ENCODE data around the gene MS4A4E.
"Not testable (repeated sequence)": the region's sequence is repeated elsewhere in the genome, so short reads cannot be mapped to it uniquely, and the experiment has no call there.

The MS4A4E gene

DNA sequence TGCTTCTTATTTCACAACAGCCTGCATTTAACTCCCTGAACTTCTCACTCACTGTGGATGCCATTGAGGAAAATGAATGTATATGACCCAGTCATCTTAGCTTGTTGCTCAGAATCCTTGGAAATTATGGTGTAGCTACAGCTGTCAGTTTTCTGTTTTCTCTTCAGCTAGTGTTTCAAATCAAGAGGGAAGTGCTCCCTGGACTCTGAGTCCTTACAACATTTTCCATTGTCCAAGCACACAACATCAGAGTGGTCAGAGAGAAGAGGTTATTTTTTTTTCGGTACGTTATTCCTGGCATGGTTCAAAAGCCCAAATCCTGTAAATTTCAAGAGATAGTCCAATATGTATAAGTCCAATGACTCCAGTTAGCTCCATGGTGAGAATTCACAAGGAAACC, 83.7 kb downstream of the MS4A4E start:
- Histone ChIP-seq H3K79me2 (no peaks in the 10 kb centered on the region), H3K4me2 (ENCODE audit: low read length) (no peak overlapping the region), H3K4me1 (no peaks in the 10 kb centered on the region), H3K27me3 (ENCODE audit: control insufficient read depth, insufficient read depth, low read length) (no peaks in the 10 kb centered on the region), H3K9ac (no peak overlapping the region), H3K4me3 (ENCODE audit: low read depth, low read length) (no peak overlapping the region), H3K27ac (no peak overlapping the region), H3K9me3 (ENCODE audit: control insufficient read depth, low read length) (no peaks in the 10 kb centered on the region), H3K36me3 (ENCODE audit: control insufficient read depth, insufficient read depth, low read length) (no peaks in the 10 kb centered on the region), H2AFZ (no peak overlapping the region)
- TF ChIP-seq, protein P1, sequence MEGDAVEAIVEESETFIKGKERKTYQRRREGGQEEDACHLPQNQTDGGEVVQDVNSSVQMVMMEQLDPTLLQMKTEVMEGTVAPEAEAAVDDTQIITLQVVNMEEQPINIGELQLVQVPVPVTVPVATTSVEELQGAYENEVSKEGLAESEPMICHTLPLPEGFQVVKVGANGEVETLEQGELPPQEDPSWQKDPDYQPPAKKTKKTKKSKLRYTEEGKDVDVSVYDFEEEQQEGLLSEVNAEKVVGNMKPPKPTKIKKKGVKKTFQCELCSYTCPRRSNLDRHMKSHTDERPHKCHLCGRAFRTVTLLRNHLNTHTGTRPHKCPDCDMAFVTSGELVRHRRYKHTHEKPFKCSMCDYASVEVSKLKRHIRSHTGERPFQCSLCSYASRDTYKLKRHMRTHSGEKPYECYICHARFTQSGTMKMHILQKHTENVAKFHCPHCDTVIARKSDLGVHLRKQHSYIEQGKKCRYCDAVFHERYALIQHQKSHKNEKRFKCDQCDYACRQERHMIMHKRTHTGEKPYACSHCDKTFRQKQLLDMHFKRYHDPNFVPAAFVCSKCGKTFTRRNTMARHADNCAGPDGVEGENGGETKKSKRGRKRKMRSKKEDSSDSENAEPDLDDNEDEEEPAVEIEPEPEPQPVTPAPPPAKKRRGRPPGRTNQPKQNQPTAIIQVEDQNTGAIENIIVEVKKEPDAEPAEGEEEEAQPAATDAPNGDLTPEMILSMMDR (IDR thresholded peaks at IDR 0.05), result no peak

DNA sequence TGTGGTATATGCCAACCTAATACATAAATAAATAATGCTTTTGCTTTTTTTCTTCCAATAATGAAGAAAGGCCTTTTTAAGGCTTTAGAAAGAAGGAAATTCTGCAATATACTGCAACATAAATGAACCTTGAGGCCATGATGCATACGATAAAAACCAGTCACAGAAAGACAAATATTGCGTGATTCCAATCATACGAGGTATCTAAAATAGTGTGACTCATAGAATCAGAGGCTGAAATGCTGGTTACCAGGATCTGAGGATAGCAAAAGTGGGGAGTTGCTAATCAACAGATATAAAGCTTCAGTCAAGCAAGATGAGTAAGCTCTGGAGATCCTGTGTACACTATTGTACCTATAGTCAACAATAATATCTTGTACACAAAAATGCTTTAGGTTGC, 84.3 kb downstream of the MS4A4E start:
- Histone ChIP-seq H3K4me2 (ENCODE audit: low read length) (no peak overlapping the region), H3K4me1 (no peaks in the 10 kb centered on the region), H3K4me3 (ENCODE audit: low read depth, low read length) (no peak overlapping the region), H3K27ac (no peak overlapping the region), H3K36me3 (ENCODE audit: control insufficient read depth, insufficient read depth, low read length) (no peaks in the 10 kb centered on the region), H3K79me2 (no peaks in the 10 kb centered on the region), H3K27me3 (ENCODE audit: control insufficient read depth, insufficient read depth, low read length) (no peaks in the 10 kb centered on the region), H2AFZ (no peak overlapping the region), H3K9ac (no peak overlapping the region), H3K9me3 (ENCODE audit: control insufficient read depth, low read length) (no peaks in the 10 kb centered on the region)
- TF ChIP-seq, protein P1 (IDR thresholded peaks at IDR 0.05), result no peak

DNA sequence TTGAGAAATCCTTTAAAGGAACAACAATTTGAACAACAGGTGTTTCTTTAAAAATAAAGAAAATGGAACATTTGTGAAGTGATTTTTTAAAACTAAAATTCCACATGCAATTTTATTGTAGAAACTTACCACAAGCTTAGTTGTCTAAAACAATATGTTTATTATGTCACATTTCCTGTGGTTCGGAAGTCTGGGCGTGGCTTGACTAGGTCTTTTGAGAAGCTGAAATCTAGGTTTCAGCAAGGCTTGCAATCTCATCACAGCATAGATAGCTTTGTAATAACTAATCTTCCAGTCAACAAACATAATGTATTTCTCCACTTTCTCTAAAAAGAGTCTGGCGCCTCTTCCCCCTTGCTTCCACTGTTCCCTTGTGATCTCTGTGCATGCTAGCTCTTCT, 87.0 kb downstream of the MS4A4E start:
- no peak overlapping the region for H3K4me3 ChIP-seq (ENCODE audit: low read depth, low read length)
- no peaks in the 10 kb centered on the region for H3K9me3 ChIP-seq (ENCODE audit: control insufficient read depth, low read length)
- no peak overlapping the region for H3K9ac ChIP-seq
- TF ChIP-seq, protein P1 (IDR thresholded peaks at IDR 0.05), result no peak
- H3K79me2 ChIP-seq, result no peaks in the 10 kb centered on the region
- no peaks in the 10 kb centered on the region for H3K36me3 ChIP-seq (ENCODE audit: control insufficient read depth, insufficient read depth, low read length)
- H3K27ac ChIP-seq, result no peak overlapping the region
- H3K4me1 ChIP-seq, result no peaks in the 10 kb centered on the region
- no peak overlapping the region for H3K4me2 ChIP-seq (ENCODE audit: low read length)
- no peak overlapping the region for H2AFZ ChIP-seq
- no peaks in the 10 kb centered on the region for H3K27me3 ChIP-seq (ENCODE audit: control insufficient read depth, insufficient read depth, low read length)

DNA sequence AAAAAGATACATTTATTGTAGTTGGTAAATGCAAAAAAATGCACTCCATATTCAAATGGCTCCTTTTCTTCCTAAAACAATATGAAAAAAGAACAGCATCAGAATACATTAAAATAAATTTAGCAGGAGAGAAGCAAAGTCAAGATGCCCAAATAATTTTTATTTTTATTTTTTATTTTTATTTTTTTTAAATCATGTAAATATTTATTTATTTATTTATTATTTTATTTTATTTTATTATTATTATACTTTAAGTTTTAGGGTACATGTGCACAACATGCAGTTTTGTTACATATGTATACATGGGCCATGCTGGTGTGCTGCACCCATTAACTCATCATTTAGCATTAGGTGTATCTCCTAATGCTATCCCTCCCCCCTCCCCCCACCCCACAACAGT, 90.2 kb downstream of the MS4A4E start:
- H3K4me1 ChIP-seq; H3K27ac ChIP-seq; H3K27me3 ChIP-seq (ENCODE audit: control insufficient read depth, insufficient read depth, low read length); H3K36me3 ChIP-seq (ENCODE audit: control insufficient read depth, insufficient read depth, low read length); H3K4me2 ChIP-seq (ENCODE audit: low read length); H3K79me2 ChIP-seq; H2AFZ ChIP-seq; H3K9me3 ChIP-seq (ENCODE audit: control insufficient read depth, low read length); H3K9ac ChIP-seq; H3K4me3 ChIP-seq (ENCODE audit: low read depth, low read length): not testable (repeated sequence)

DNA sequence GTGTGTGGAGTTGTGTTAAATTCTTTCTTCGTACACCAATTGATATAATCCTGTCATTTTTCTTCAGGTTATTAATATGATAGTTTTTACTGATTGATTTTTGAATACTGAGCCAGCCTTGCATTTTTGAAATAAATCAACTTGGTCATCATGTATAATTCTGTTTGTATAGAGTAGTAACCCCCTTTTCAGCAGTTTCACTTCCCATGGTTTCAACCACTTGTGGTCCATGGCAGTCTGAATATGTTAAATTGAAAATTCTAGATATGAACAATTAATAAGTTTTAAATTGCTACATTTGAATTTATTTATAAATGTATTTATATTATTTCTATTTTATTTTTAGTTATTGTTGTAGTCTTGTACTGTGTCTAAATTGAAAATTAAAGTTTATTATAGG, 92.7 kb downstream of the MS4A4E start:
- H3K9me3 ChIP-seq (ENCODE audit: control insufficient read depth, low read length), result no peaks in the 10 kb centered on the region
- no peak overlapping the region for H3K4me3 ChIP-seq (ENCODE audit: low read depth, low read length)
- H3K79me2 ChIP-seq, result no peaks in the 10 kb centered on the region
- H3K36me3 ChIP-seq (ENCODE audit: control insufficient read depth, insufficient read depth, low read length), result no peaks in the 10 kb centered on the region
- H3K4me2 ChIP-seq (ENCODE audit: low read length), result no peak overlapping the region
- TF ChIP-seq, protein P1 (IDR thresholded peaks at IDR 0.05), result no peak
- H2AFZ ChIP-seq, result no peak overlapping the region
- no peaks in the 10 kb centered on the region for H3K27me3 ChIP-seq (ENCODE audit: control insufficient read depth, insufficient read depth, low read length)
- no peaks in the 10 kb centered on the region for H3K4me1 ChIP-seq
- no peak overlapping the region for H3K9ac ChIP-seq
- H3K27ac ChIP-seq, result no peak overlapping the region
